ENCODE measurements around the gene FHIT.

Gene FHIT

DNA sequence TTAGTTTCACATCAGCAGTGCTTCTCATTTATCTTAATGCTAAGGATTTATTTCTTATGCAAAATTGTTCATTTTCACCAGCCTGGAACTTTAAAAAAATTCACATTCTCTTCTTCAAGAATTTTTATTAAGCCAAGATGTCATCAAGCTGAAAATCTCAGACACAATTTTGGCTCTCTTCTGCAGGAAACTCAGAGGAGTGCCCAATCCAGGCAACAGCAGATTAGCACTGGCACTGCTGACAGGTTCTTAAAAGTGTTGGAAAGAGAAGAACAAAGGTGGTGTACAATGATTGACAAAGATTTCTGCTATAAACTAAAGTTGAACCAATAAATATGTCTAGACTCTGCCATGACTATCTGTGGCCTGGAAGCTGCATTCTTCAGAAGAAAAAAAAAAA is 479.5 kb downstream of the FHIT start:
- no peak overlapping the region for H3K4me3 ChIP-seq (ENCODE audit: low read depth, low read length)
- TF ChIP-seq, protein P1, sequence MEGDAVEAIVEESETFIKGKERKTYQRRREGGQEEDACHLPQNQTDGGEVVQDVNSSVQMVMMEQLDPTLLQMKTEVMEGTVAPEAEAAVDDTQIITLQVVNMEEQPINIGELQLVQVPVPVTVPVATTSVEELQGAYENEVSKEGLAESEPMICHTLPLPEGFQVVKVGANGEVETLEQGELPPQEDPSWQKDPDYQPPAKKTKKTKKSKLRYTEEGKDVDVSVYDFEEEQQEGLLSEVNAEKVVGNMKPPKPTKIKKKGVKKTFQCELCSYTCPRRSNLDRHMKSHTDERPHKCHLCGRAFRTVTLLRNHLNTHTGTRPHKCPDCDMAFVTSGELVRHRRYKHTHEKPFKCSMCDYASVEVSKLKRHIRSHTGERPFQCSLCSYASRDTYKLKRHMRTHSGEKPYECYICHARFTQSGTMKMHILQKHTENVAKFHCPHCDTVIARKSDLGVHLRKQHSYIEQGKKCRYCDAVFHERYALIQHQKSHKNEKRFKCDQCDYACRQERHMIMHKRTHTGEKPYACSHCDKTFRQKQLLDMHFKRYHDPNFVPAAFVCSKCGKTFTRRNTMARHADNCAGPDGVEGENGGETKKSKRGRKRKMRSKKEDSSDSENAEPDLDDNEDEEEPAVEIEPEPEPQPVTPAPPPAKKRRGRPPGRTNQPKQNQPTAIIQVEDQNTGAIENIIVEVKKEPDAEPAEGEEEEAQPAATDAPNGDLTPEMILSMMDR (IDR thresholded peaks at IDR 0.05; ENCODE audit: low read depth, low read length) = no peak

DNA sequence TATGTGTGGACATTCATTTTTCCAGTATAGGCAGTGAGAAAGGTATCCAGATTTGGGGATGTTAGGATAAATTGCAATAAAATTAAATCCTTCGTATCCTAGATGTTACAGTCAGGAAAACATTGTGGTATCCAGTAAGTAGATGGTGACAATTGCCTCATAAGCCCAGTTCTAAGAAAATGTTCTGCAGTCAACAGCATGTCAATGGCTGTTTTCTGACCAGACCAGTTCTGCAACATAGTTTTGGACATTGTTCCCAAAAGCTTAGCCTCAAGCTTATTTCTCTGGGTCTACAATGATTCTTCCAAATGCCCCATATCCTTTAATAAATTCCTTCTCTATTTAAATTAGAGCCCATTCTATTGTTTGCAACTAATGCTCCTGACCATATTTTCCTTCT is 480.7 kb downstream of the FHIT start:
- TF ChIP-seq, protein P1 (IDR thresholded peaks at IDR 0.05; ENCODE audit: low read depth, low read length) = no peak
- H3K4me3 ChIP-seq (ENCODE audit: low read depth, low read length) = no peak overlapping the region

DNA sequence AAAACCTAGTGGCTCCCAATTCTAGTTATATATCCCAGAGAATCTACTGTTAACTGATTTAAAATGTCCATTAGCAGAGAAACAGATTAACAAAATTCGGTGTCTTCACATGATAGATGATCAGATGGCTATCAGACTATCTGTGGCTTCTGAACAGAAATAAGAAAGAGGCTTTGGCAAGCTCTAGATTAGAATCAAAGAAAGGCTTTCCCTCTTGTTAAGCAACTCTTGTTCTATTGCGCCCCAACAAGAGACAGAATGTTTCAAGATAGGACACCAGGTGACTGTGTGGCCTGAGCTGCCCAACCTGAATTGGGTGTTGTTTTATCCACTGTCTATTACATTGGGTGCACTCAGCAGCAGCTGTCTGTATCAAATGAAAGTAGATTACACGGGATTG is 483.7 kb downstream of the FHIT start:
- TF ChIP-seq, protein P1 (IDR thresholded peaks at IDR 0.05; ENCODE audit: low read depth, low read length) = no peak
- no peak overlapping the region for H3K4me3 ChIP-seq (ENCODE audit: low read depth, low read length)

DNA sequence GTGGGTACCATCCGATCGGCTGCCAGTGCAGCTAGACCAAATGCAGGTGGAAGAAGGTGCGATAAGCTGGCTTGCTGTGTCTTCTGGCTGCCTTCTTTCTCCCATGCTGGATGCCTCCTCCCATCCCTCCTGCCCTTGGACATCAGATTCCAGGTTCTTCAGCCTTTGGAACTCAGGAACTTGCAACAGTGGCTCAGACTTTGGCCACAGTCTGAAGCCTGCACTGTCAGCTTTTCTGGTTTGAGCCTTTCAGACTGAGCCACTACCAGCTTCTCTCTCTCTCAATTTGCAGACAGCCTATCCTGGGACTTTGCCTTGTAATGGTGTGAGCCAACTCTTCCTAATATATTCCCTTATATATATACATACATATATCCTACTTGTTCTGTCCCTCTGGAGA is 485.5 kb downstream of the FHIT start:
- TF ChIP-seq, protein P1 (IDR thresholded peaks at IDR 0.05; ENCODE audit: low read depth, low read length) = no peak
- no peak overlapping the region for H3K4me3 ChIP-seq (ENCODE audit: low read depth, low read length)

DNA sequence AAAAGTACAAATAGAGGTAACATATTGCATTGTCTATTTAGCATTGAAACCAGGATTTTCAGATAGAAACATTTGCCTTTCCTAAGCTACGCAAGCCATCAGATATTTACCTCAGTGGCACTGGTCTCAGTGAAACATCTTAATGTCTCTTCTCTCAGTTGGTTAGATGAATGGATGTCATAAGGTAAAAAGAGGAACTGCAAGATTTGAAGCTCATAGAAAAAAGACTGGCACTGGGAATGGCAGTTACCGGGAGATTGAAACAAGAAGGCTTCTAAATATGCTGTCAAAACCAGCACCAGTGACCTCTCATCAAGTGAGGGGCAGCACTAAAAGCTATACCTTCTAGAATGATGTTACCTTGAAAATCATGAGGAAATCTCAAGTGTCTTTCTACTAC is 486.4 kb downstream of the FHIT start:
- TF ChIP-seq, protein P1 (IDR thresholded peaks at IDR 0.05; ENCODE audit: low read depth, low read length) = no peak
- no peak overlapping the region for H3K4me3 ChIP-seq (ENCODE audit: low read depth, low read length)

DNA sequence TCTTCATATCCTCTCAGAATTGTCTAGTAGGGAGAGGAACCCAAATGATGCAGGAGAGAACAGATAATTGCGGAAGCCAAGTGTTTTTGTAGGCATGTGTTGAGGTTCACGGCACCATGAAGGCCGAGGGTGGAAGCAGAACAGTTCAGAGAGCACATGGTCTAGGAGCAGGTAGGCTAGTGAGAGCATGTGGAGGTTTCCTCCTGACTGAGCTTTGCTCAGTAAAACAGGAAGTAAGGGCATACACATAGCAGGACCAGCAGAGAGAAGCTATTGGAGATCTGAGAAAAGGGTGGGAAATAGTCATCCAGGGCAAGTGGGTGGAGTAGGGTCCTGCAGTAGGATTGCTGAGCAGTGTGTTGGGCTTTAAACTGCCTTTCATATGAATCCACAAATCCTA is 491.1 kb downstream of the FHIT start:
- no peak overlapping the region for H3K4me3 ChIP-seq (ENCODE audit: low read depth, low read length)
- TF ChIP-seq, protein P1 (IDR thresholded peaks at IDR 0.05; ENCODE audit: low read depth, low read length) = no peak

DNA sequence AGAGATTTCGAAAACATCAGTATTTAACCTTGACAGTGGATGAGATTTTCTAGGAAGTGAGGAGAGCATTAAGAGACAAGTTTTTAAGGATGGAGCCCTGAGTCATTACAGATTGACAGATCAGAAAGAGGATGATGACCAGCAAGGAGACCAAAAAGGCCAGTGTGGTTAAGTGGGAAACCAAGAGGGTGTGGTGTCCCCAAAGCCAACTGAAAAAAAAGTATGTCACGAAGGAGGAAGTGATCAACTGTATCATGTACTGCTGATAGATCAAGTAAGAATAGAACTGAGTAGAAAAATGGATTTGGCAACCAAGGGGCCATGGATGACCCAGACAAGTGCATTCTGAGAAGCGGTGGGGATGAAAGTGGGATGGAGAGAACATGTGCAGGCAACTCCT is 491.8 kb downstream of the FHIT start:
- H3K4me3 ChIP-seq (ENCODE audit: low read depth, low read length) = no peak overlapping the region
- TF ChIP-seq, protein P1 (IDR thresholded peaks at IDR 0.05; ENCODE audit: low read depth, low read length) = no peak
